Neural crest cell (in vitro differentiated cells): ENCODE measurements around the gene AATF. TPM values are rescaled to one million over a fixed set of nuclear protein-coding genes. Genes with fewer than 3 reads are reported as not detected.
A peak's percentile ranks its signal among the peaks of the same experiment; 100 is the strongest.

Experiments
- DNase-seq: peaks from one replicate; pipeline ENCODE4 v3.0.0; 2021; ENCODE audit warnings: low read depth, mixed read lengths, low spot score
- H3K27ac Mint-ChIP-seq: one replicate; pipeline ENCODE4 v1.8.0; 2021; ENCODE audit warnings: mild to moderate bottlenecking, mixed read lengths; ENCODE audit not compliant: unreplicated experiment
- H3K27me3 Mint-ChIP-seq: 2 replicates; pipeline ENCODE4 v1.8.0; 2021; ENCODE audit warnings: low read depth, mild to moderate bottlenecking, mixed read lengths
- H3K36me3 Mint-ChIP-seq: 2 replicates; pipeline ENCODE4 v1.8.0; 2021; ENCODE audit warnings: low read depth, mild to moderate bottlenecking, mixed read lengths
- H3K4me1 Mint-ChIP-seq: 2 replicates; pipeline ENCODE4 v1.8.0; 2021; ENCODE audit warnings: mixed read lengths
- H3K4me3 Mint-ChIP-seq: one replicate; pipeline ENCODE4 v1.8.0; 2021; ENCODE audit warnings: mild to moderate bottlenecking, mixed read lengths
- H3K9me3 Mint-ChIP-seq: 2 replicates; pipeline ENCODE4 v1.8.0; 2021; ENCODE audit warnings: mixed read lengths
- total RNA-seq: library from RNA; stranded (reverse); gene quantifications from 2 replicates; pipeline ENCODE4 v1.2.1, GENCODE V29; 2021
- TF ChIP-seq, protein P1 (sequence below): fragments of 200-600 bp; sonication (generic); conservative IDR thresholded peaks from 2 replicates; pipeline ENCODE4 v1.5.0; 2021; ENCODE audit warnings: antibody characterized with exemption, mild to moderate bottlenecking

Gene AATF
- total RNA-seq, 1 donor from 2014 or later, result 68.3 TPM

DNA sequence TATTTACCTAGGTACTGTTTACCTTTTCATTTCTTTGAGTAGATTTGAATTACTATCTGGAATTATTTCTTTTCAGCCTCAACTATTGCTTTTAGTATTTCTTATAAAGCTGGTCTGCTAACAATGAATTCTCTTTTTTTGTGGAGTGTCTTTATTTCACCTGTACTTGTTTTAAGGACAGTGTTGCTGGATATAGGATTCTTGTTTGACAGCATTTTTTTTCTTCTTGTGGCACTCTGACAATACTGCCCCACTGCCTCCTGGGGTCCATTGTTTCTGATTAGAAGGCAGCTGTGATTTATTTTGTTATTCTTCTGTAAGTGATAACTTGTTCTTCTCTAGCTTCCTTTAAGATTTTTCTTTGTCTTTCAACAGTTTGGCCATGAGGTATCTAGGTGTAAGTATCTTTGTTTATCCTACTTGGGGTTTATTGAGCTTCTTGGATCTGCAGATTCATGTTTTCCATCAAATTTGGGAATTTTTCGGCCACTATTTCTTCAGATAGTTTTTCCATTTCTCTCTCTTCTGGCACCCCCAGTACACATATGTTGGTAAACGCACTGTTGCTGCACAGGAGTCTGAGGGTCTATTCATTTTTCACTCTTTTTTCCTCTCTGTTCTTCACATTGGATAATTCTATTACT, 130.4 kb downstream of the AATF start:
- Mint-ChIP-seq H3K27ac (no peak overlapping the region), H3K9me3 (peaks cover 5% of the 10 kb centered on the region), H3K27me3 (no peaks in the 10 kb centered on the region), H3K36me3 (peaks cover 16% of the 10 kb centered on the region), H3K4me3 (peak overlapping the region; percentile 13), H3K4me1 (peaks cover 5% of the 10 kb centered on the region)
- TF ChIP-seq, protein P1, sequence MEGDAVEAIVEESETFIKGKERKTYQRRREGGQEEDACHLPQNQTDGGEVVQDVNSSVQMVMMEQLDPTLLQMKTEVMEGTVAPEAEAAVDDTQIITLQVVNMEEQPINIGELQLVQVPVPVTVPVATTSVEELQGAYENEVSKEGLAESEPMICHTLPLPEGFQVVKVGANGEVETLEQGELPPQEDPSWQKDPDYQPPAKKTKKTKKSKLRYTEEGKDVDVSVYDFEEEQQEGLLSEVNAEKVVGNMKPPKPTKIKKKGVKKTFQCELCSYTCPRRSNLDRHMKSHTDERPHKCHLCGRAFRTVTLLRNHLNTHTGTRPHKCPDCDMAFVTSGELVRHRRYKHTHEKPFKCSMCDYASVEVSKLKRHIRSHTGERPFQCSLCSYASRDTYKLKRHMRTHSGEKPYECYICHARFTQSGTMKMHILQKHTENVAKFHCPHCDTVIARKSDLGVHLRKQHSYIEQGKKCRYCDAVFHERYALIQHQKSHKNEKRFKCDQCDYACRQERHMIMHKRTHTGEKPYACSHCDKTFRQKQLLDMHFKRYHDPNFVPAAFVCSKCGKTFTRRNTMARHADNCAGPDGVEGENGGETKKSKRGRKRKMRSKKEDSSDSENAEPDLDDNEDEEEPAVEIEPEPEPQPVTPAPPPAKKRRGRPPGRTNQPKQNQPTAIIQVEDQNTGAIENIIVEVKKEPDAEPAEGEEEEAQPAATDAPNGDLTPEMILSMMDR, result no peak
- DNase-seq, result no peak

DNA sequence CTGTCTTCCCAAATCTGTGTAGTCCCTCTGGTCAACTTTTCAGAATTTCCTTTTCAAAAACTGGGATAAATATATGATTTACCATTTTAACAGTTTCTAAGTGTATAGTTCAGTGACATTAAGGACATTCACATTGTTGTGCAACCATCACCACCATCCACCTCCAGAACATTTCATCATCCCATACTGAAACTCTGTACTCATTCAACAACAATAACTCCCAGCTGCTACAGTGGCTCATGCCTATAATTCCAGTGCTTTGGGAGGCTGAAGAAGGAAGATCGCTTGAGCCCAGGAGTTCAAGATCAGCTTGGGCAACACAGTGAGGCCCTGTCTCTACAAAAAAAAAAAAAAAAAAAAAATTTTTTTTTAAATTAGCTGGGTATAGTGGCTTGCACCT, 131.0 kb downstream of the AATF start:
- TF ChIP-seq, protein P1, result no peak
- Mint-ChIP-seq H3K36me3 (peaks cover 16% of the 10 kb centered on the region), H3K4me1 (peaks cover 5% of the 10 kb centered on the region), H3K9me3 (peaks cover 5% of the 10 kb centered on the region), H3K27me3 (no peaks in the 10 kb centered on the region), H3K4me3 (peak overlapping the region; percentile 13), H3K27ac (no peak overlapping the region)
- no peak for DNase-seq

DNA sequence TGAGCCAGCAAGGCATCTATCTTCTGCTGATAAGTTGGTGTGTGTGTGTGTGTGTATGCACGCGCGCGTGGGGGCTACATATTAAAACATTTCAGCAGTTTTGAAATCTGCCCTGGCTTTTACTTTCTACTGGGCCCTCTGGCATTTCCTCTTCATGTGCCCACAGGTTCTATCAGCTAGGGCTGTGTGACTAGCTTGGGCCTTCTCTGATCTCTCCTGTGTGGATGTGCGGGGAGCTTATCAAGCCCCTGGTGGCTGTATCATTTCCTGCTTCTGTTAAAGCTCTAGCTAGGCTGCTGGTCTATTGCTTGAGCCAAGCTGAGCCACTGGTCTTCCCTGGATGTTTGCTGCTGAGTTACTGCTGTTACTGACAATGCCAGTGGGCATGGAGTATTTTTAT, 132.5 kb downstream of the AATF start:
- Mint-ChIP-seq H3K4me3 (peak overlapping the region; percentile 14), H3K4me1 (peaks cover 5% of the 10 kb centered on the region), H3K27ac (no peak overlapping the region)

DNA sequence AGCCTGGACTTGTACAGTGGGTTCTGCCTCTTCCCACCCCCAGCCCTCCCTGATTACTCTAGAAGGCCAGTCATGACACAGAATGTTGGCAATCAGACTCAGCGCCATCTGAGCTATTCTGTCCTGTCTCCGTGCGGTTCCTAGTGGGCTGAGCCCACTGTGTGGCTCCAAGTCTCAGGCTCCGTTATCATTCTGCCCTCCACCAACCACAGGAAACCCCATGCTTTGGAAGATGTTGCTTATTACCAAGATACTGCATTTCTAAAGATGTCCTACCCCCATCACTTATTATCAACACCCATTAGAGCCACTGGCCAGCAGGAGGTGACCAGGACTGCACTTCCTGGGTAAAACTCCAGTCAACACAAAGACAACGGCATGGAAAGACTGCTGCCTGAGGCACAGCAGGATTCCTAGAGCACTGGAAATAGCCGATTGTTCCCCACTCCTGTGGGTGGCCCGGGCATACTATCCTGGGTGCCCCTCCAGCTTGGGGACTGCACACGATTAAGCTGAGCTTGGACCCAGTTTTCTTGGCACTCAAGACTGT, 133.6 kb downstream of the AATF start:
- DNase-seq, result no peak
- no peaks in the 10 kb centered on the region for H3K27me3 Mint-ChIP-seq
- peaks cover 30% of the 10 kb centered on the region for H3K36me3 Mint-ChIP-seq
- peaks cover 5% of the 10 kb centered on the region for H3K9me3 Mint-ChIP-seq
- no peak overlapping the region for H3K27ac Mint-ChIP-seq
- peak overlapping the region; percentile 28 for H3K4me3 Mint-ChIP-seq
- TF ChIP-seq, protein P1, result no peak
- H3K4me1 Mint-ChIP-seq, result peaks cover 5% of the 10 kb centered on the region

More for the DNA sequence above, 132.5 kb downstream of the AATF start:
- Mint-ChIP-seq H3K9me3 (peaks cover 5% of the 10 kb centered on the region), H3K27me3 (no peaks in the 10 kb centered on the region), H3K36me3 (peaks cover 24% of the 10 kb centered on the region)
- TF ChIP-seq, protein P1, result no peak
- no peak for DNase-seq

DNA sequence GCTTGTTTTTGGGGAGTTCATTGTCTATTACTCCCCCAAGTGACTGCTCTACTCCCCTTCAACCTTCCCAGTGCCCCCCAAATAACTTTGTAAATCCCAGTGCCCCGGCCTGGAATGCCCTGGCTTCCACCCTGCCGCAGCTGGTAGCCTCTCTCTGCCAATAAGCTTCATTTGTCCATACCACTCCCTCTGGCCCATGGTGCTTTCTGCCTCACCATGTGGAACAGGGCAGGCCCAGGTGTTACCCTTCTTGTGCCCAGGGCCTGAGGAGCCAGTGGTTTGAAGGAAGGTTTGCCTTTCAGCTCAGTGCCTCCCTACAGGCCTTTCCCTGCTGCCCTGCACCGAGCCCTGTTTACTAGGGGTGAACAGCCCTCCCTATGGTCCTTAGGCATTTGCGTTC, 134.2 kb downstream of the AATF start:
- peaks cover 5% of the 10 kb centered on the region for H3K4me1 Mint-ChIP-seq
- peak overlapping the region; percentile 54 for H3K27ac Mint-ChIP-seq
- TF ChIP-seq, protein P1, result no peak
- H3K4me3 Mint-ChIP-seq, result no peak overlapping the region
- peaks cover 36% of the 10 kb centered on the region for H3K36me3 Mint-ChIP-seq
- peaks cover 5% of the 10 kb centered on the region for H3K9me3 Mint-ChIP-seq
- DNase-seq, result no peak
- H3K27me3 Mint-ChIP-seq, result no peaks in the 10 kb centered on the region
